ENCODE measurements around the gene RAB7A. TPM values are rescaled to one million over a fixed set of nuclear protein-coding genes. Genes with fewer than 3 reads are reported as not detected.

Gene RAB7A
- total RNA-seq, 1 experiment from 2014 or later = 172 TPM

DNA sequence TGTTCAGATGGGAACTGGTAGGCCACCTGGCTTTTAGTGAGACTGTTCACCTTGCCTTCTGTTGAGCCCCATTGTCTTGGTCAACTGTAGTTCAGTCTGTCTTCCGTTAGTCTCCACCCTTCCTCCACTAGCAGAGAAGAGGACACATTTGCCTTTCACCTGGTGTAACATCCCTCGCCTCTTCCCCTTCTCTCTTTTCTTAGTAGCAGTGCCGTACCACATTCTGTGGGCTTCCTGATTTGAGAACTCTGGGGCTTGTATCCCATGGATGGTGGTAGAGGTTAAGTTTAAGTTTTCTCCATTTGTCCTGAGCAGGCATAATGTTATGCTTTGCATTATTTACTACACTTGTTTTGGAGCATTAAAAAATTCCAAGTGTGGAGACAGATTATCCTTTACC, 49.3 kb downstream of the RAB7A start:
- H3K27me3 Mint-ChIP-seq (ENCODE audit: insufficient read depth, unreplicated experiment) = no peaks in the 10 kb centered on the region
- no peak overlapping the region for H3K4me3 Mint-ChIP-seq (ENCODE audit: unreplicated experiment)
- TF ChIP-seq, protein P1, sequence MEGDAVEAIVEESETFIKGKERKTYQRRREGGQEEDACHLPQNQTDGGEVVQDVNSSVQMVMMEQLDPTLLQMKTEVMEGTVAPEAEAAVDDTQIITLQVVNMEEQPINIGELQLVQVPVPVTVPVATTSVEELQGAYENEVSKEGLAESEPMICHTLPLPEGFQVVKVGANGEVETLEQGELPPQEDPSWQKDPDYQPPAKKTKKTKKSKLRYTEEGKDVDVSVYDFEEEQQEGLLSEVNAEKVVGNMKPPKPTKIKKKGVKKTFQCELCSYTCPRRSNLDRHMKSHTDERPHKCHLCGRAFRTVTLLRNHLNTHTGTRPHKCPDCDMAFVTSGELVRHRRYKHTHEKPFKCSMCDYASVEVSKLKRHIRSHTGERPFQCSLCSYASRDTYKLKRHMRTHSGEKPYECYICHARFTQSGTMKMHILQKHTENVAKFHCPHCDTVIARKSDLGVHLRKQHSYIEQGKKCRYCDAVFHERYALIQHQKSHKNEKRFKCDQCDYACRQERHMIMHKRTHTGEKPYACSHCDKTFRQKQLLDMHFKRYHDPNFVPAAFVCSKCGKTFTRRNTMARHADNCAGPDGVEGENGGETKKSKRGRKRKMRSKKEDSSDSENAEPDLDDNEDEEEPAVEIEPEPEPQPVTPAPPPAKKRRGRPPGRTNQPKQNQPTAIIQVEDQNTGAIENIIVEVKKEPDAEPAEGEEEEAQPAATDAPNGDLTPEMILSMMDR (IDR thresholded peaks at IDR 0.05; ENCODE audit: unreplicated experiment) = no peak
- H3K9me3 Mint-ChIP-seq (ENCODE audit: unreplicated experiment) = no peaks in the 10 kb centered on the region
- H3K27ac Mint-ChIP-seq (ENCODE audit: low read depth, unreplicated experiment) = no peak overlapping the region
- no TSS peak for BruUV-seq (replicated peaks)
- ChIA-PET POLR2A (no interaction called here), CTCF (no interaction called here)
- H3K36me3 Mint-ChIP-seq (ENCODE audit: insufficient read depth, unreplicated experiment) = peaks cover 5% of the 10 kb centered on the region
- DNase-seq (ENCODE audit: unreplicated experiment) = no peak
- H3K4me1 Mint-ChIP-seq (ENCODE audit: insufficient read depth, unreplicated experiment) = peaks cover 19% of the 10 kb centered on the region
- intact Hi-C loops (cut with micrococcal nuclease) = no loop called here

DNA sequence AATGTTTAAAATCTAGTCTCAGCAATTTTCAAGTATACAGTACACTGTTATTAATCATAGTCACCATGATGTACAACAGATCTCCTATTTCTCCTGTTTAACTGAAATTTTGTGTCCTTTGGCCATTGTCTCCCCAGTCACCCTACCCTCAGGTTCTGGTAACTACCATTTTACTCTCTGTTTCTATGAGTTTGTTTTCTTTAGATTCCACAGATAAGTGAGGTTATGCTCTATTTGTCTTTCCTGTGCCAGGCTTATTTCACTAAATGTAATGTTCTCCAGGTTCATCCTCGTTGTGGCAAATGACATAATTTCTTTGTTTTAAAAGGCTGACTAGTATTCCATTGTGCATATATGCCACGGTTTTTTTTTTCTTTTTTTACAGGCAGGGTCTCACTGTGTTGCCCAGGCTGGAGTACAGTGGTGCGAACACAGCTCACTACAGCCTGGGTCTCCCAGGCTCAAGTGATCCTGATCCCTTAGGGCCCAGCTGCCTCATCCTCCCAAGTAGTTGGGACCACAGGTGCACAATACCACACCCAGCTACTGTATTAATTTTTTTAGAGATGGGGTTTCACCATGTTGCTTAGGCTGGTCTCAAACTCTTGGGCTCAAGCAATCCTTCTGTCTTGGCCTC, 50.0 kb downstream of the RAB7A start:
- no peak for DNase-seq (ENCODE audit: unreplicated experiment)
- POLR2A ChIA-PET = no interaction called here
- no peaks in the 10 kb centered on the region for H3K27me3 Mint-ChIP-seq (ENCODE audit: insufficient read depth, unreplicated experiment)
- CTCF ChIA-PET = no interaction called here
- H3K27ac Mint-ChIP-seq (ENCODE audit: low read depth, unreplicated experiment) = no peak overlapping the region
- H3K36me3 Mint-ChIP-seq (ENCODE audit: insufficient read depth, unreplicated experiment) = peaks cover 5% of the 10 kb centered on the region
- BruUV-seq (replicated peaks) = no TSS peak
- H3K4me1 Mint-ChIP-seq (ENCODE audit: insufficient read depth, unreplicated experiment) = peaks cover 19% of the 10 kb centered on the region
- intact Hi-C loops (cut with micrococcal nuclease) = no loop called here
- H3K9me3 Mint-ChIP-seq (ENCODE audit: unreplicated experiment) = no peaks in the 10 kb centered on the region
- TF ChIP-seq, protein P1 (IDR thresholded peaks at IDR 0.05; ENCODE audit: unreplicated experiment) = no peak
- H3K4me3 Mint-ChIP-seq (ENCODE audit: unreplicated experiment) = no peak overlapping the region

DNA sequence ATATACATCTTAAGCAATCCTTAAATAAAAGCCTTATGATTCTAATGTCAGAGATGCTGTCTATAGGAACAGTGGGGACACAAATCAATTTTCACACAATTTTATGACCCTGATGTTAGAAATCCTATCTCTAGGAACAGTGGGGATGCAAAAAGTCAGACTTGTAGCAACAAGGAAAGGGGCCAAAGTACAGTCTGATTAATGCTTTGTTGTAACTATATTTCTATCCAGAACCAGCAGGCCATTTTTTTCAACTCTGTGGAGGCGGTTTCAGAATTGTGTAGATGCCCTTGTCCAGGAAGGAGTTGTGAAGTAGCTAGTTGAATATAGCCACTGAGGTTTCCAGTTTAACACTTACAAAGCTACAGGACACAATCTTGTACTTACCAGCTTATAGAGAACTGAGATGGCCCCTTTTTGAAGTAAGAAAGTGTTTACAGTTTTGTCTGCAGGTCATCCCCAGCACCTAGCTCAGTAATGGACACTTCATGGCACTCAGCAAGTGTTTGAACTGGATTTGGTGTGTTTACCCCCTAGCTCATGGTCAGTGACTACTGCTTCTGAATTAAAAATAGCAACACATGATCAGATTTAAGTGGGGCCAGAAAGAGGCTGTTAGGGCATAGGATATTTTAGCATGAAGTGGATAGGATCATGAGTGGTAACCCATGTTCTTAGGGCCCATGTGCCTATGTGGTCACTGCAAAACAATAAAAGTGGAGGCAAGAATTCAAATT, 54.3 kb downstream of the RAB7A start:
- no peak for DNase-seq (ENCODE audit: unreplicated experiment)
- H3K27ac Mint-ChIP-seq (ENCODE audit: low read depth, unreplicated experiment) = no peak overlapping the region
- CTCF ChIA-PET = interaction anchor here (0.5 to 2.1 kb wide), 3 partner anchors 15 to 658 kb away, joined by 4 to 16 read pairs (median 10); no protein-coding TSS in a partner anchor
- POLR2A ChIA-PET = interaction anchor here (0.6 to 0.7 kb wide), 2 partner anchors 13 to 130 kb away, joined by 3 read pairs; no protein-coding TSS in a partner anchor
- TF ChIP-seq, protein P1 (IDR thresholded peaks at IDR 0.05; ENCODE audit: unreplicated experiment) = no peak
- no peaks in the 10 kb centered on the region for H3K9me3 Mint-ChIP-seq (ENCODE audit: unreplicated experiment)
- H3K4me3 Mint-ChIP-seq (ENCODE audit: unreplicated experiment) = no peak overlapping the region
- H3K4me1 Mint-ChIP-seq (ENCODE audit: insufficient read depth, unreplicated experiment) = peaks cover 28% of the 10 kb centered on the region
- no peaks in the 10 kb centered on the region for H3K27me3 Mint-ChIP-seq (ENCODE audit: insufficient read depth, unreplicated experiment)
- H3K36me3 Mint-ChIP-seq (ENCODE audit: insufficient read depth, unreplicated experiment) = peaks cover 6% of the 10 kb centered on the region
- intact Hi-C loops (cut with micrococcal nuclease) = no loop called here
- no TSS peak for BruUV-seq (replicated peaks)

DNA sequence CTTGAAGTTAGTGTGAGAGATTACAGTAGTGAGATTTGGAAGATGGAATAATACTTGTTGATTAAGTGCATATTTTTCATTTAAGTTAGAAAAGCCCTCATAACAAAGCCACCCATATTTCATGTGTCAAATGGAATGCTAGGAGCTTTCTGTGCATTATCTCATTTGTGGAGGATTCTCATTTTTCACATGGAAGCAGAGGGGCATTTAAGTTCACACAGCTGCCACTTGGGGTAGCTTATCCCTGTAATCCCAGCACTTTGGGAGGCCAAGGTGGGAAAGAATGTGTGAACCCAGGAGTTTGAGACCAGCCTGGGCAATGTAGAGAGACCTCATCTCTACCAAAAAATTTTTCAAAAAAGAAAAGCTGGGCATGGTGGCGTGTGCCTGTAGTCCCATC, 55.2 kb downstream of the RAB7A start:
- Mint-ChIP-seq H3K9me3 (ENCODE audit: unreplicated experiment) (no peaks in the 10 kb centered on the region), H3K36me3 (ENCODE audit: insufficient read depth, unreplicated experiment) (peaks cover 6% of the 10 kb centered on the region), H3K4me1 (ENCODE audit: insufficient read depth, unreplicated experiment) (peaks cover 28% of the 10 kb centered on the region), H3K27me3 (ENCODE audit: insufficient read depth, unreplicated experiment) (no peaks in the 10 kb centered on the region), H3K27ac (ENCODE audit: low read depth, unreplicated experiment) (no peak overlapping the region), H3K4me3 (ENCODE audit: unreplicated experiment) (no peak overlapping the region)
- no TSS peak for BruUV-seq (replicated peaks)
- POLR2A ChIA-PET = interaction anchor here (0.6 kb wide), 1 partner anchor 13 kb away, joined by 4 read pairs; no protein-coding TSS in a partner anchor
- no peak for DNase-seq (ENCODE audit: unreplicated experiment)
- intact Hi-C loops (cut with micrococcal nuclease) = no loop called here
- TF ChIP-seq, protein P1 (IDR thresholded peaks at IDR 0.05; ENCODE audit: unreplicated experiment) = no peak
- CTCF ChIA-PET = interaction anchor here (0.7 to 2.1 kb wide), 3 partner anchors 14 to 472 kb away, joined by 3 to 16 read pairs (median 10); no protein-coding TSS in a partner anchor
